GM12878 (cell line): ENCODE measurements around the gene GGT1.

Source experiments
- EGR1 ChIP-seq, 2 experiments: IDR thresholded peaks; 1 replicate in 1 of 2; 2 replicates in 1 of 2; pipeline ENCODE4 v1.6.1; 2011 to 2012; ENCODE audit warnings: low read depth in 2 of 2, low read length in 2 of 2, borderline replicate concordance in 1 of 2, mild to moderate bottlenecking in 1 of 2, moderate library complexity in 1 of 2
- EZH2 ChIP-seq: IDR thresholded peaks from 2 replicates; pipeline ENCODE4 v1.6.1; 2012; ENCODE audit warnings: low read depth, mild to moderate bottlenecking, control low read depth, inconsistent platforms, low read length, borderline replicate concordance; ENCODE audit not compliant: control insufficient read depth
- JUND ChIP-seq: IDR thresholded peaks from 2 replicates; pipeline ENCODE4 v1.6.1; 2012; ENCODE audit warnings: low read depth, mild to moderate bottlenecking, low read length, improper control_type of control experiment, moderate library complexity
- POLR2A ChIP-seq: IDR thresholded peaks from 2 replicates; pipeline ENCODE4 v1.6.1; 2011; ENCODE audit warnings: low read depth, mild to moderate bottlenecking, low read length
- POLR2AphosphoS2 ChIP-seq: IDR thresholded peaks from 2 replicates; pipeline ENCODE4 v1.6.1; 2011; ENCODE audit warnings: low read depth, mild to moderate bottlenecking, low read length, improper control_type of control experiment, moderate library complexity
- SP1 ChIP-seq: IDR thresholded peaks from one replicate; pipeline ENCODE4 v1.6.1; 2011; ENCODE audit warnings: low read depth, low read length
- ZNF274 ChIP-seq: IDR thresholded peaks from one replicate; pipeline ENCODE4 v1.8.0; 2011; ENCODE audit not compliant: insufficient read length, insufficient read depth
- TF ChIP-seq, protein P1 (sequence below), 3 experiments: IDR thresholded peaks in 2 of 3; conservative IDR thresholded peaks in 1 of 3; 2 replicates each; pipeline ENCODE4 v1.5.1; 2011; ENCODE audit warnings: low read depth in 3 of 3, low read length in 3 of 3, mild to moderate bottlenecking in 3 of 3, control low read depth in 2 of 3, moderate library complexity in 2 of 3, inconsistent platforms in 1 of 3, mixed read lengths in 1 of 3; ENCODE audit not compliant: control insufficient read depth in 2 of 3, insufficient read depth in 1 of 3; ENCODE audit errors: extremely low read depth in 1 of 3
- TF ChIP-seq, protein P2 (sequence below): IDR thresholded peaks from 2 replicates; pipeline ENCODE4 v1.6.1; 2012; ENCODE audit warnings: mild to moderate bottlenecking, low read depth, low read length
- TF ChIP-seq, protein P3 (sequence below): fragments of 150-350 bp; IDR thresholded peaks from 2 replicates; pipeline ENCODE4 v1.6.1; 2016; ENCODE audit warnings: low read depth, low read length
- TF ChIP-seq, protein P4 (sequence below): fragments of 450-650 bp; formaldehyde crosslinking; IDR thresholded peaks from 2 replicates; pipeline ENCODE4 v1.5.0; 2022; ENCODE audit warnings: mild to moderate bottlenecking, missing genetic modification characterization
- TF ChIP-seq, protein P5 (sequence below): IDR thresholded peaks from 2 replicates; pipeline ENCODE4 v1.6.1; 2012; ENCODE audit warnings: low read depth, low read length, improper control_type of control experiment

DNA sequence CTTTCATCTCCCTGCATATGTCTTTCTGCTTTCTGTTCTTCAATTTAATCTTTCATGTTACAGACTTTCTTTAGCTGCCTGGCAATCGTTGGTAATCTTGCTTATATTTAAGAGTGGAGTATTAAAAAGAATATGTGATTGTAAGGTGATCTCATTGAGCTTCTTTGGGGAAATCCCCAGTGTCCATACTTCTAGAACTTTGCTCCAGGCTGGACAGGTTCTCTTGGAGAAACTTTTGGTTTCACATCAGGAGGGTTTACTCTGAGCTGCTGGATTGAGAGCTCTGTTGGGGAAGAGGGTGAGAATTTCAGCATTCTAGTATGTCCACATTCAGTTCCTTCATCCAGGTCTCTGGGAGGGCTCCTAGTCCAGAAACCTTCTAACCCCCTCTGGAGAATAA is 26.2 kb upstream of the GGT1 start:
- TF ChIP-seq, protein P1, sequence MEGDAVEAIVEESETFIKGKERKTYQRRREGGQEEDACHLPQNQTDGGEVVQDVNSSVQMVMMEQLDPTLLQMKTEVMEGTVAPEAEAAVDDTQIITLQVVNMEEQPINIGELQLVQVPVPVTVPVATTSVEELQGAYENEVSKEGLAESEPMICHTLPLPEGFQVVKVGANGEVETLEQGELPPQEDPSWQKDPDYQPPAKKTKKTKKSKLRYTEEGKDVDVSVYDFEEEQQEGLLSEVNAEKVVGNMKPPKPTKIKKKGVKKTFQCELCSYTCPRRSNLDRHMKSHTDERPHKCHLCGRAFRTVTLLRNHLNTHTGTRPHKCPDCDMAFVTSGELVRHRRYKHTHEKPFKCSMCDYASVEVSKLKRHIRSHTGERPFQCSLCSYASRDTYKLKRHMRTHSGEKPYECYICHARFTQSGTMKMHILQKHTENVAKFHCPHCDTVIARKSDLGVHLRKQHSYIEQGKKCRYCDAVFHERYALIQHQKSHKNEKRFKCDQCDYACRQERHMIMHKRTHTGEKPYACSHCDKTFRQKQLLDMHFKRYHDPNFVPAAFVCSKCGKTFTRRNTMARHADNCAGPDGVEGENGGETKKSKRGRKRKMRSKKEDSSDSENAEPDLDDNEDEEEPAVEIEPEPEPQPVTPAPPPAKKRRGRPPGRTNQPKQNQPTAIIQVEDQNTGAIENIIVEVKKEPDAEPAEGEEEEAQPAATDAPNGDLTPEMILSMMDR (IDR thresholded peaks at IDR 0.05 in 2 of 3, conservative IDR thresholded peaks at IDR 0.05 in 1 of 3; ENCODE audit: control insufficient read depth in 2 of 3, extremely low read depth in 1 of 3, insufficient read depth in 1 of 3, low read depth in 3 of 3, low read length in 3 of 3): no peak
- TF ChIP-seq, protein P2, sequence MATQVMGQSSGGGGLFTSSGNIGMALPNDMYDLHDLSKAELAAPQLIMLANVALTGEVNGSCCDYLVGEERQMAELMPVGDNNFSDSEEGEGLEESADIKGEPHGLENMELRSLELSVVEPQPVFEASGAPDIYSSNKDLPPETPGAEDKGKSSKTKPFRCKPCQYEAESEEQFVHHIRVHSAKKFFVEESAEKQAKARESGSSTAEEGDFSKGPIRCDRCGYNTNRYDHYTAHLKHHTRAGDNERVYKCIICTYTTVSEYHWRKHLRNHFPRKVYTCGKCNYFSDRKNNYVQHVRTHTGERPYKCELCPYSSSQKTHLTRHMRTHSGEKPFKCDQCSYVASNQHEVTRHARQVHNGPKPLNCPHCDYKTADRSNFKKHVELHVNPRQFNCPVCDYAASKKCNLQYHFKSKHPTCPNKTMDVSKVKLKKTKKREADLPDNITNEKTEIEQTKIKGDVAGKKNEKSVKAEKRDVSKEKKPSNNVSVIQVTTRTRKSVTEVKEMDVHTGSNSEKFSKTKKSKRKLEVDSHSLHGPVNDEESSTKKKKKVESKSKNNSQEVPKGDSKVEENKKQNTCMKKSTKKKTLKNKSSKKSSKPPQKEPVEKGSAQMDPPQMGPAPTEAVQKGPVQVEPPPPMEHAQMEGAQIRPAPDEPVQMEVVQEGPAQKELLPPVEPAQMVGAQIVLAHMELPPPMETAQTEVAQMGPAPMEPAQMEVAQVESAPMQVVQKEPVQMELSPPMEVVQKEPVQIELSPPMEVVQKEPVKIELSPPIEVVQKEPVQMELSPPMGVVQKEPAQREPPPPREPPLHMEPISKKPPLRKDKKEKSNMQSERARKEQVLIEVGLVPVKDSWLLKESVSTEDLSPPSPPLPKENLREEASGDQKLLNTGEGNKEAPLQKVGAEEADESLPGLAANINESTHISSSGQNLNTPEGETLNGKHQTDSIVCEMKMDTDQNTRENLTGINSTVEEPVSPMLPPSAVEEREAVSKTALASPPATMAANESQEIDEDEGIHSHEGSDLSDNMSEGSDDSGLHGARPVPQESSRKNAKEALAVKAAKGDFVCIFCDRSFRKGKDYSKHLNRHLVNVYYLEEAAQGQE: no peak
- TF ChIP-seq POLR2AphosphoS2: no peak
- no peak for TF ChIP-seq POLR2A
- no peak for TF ChIP-seq SP1
- TF ChIP-seq EZH2: no peak
- no peak for TF ChIP-seq ZNF274
- TF ChIP-seq, protein P3, sequence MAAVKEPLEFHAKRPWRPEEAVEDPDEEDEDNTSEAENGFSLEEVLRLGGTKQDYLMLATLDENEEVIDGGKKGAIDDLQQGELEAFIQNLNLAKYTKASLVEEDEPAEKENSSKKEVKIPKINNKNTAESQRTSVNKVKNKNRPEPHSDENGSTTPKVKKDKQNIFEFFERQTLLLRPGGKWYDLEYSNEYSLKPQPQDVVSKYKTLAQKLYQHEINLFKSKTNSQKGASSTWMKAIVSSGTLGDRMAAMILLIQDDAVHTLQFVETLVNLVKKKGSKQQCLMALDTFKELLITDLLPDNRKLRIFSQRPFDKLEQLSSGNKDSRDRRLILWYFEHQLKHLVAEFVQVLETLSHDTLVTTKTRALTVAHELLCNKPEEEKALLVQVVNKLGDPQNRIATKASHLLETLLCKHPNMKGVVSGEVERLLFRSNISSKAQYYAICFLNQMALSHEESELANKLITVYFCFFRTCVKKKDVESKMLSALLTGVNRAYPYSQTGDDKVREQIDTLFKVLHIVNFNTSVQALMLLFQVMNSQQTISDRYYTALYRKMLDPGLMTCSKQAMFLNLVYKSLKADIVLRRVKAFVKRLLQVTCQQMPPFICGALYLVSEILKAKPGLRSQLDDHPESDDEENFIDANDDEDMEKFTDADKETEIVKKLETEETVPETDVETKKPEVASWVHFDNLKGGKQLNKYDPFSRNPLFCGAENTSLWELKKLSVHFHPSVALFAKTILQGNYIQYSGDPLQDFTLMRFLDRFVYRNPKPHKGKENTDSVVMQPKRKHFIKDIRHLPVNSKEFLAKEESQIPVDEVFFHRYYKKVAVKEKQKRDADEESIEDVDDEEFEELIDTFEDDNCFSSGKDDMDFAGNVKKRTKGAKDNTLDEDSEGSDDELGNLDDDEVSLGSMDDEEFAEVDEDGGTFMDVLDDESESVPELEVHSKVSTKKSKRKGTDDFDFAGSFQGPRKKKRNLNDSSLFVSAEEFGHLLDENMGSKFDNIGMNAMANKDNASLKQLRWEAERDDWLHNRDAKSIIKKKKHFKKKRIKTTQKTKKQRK: no peak
- TF ChIP-seq JUND: no peak
- TF ChIP-seq, protein P4, sequence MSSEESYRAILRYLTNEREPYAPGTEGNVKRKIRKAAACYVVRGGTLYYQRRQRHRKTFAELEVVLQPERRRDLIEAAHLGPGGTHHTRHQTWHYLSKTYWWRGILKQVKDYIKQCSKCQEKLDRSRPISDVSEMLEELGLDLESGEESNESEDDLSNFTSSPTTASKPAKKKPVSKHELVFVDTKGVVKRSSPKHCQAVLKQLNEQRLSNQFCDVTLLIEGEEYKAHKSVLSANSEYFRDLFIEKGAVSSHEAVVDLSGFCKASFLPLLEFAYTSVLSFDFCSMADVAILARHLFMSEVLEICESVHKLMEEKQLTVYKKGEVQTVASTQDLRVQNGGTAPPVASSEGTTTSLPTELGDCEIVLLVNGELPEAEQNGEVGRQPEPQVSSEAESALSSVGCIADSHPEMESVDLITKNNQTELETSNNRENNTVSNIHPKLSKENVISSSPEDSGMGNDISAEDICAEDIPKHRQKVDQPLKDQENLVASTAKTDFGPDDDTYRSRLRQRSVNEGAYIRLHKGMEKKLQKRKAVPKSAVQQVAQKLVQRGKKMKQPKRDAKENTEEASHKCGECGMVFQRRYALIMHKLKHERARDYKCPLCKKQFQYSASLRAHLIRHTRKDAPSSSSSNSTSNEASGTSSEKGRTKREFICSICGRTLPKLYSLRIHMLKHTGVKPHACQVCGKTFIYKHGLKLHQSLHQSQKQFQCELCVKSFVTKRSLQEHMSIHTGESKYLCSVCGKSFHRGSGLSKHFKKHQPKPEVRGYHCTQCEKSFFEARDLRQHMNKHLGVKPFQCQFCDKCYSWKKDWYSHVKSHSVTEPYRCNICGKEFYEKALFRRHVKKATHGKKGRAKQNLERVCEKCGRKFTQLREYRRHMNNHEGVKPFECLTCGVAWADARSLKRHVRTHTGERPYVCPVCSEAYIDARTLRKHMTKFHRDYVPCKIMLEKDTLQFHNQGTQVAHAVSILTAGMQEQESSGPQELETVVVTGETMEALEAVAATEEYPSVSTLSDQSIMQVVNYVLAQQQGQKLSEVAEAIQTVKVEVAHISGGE (CRISPR knock-in tag): no peak
- TF ChIP-seq EGR1 (IDR thresholded peaks at IDR 0.05; ENCODE audit: borderline replicate concordance in 1 of 2, low read depth in 2 of 2, low read length in 2 of 2): no peak
- TF ChIP-seq, protein P5, sequence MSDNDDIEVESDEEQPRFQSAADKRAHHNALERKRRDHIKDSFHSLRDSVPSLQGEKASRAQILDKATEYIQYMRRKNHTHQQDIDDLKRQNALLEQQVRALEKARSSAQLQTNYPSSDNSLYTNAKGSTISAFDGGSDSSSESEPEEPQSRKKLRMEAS: no peak
